Measurements from ENCODE around the gene TNS3.
A peak's percentile ranks its signal among the peaks of the same experiment; 100 is the strongest.

Gene TNS3

DNA sequence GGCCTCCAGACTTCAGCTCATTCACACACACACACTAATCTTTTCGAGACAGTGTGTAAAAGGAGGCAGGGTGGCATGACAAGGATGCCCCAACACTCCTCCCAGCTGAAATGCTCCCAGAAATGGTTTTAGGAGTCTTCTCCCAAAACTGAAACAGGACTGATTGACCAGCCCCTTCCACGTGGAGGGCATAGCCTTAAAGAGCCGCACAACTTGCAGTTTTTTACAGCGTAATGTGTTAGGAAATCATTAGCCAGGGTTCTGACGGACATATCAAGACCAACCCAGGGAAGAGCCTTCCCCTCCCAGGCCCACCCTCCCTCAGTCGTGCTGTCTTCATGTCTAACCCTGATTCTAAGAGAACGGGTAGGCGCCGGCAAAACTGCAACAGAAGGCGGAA is 224.6 kb downstream of the TNS3 start:
- no peak for DNase-seq

- DNase-seq = no peak
Observed at GRCh38 chr7:47356261-47356660, 225.7 kb downstream of the TNS3 start.

GRCh38 chr7:47355684-47356083 is 226.2 kb downstream of the TNS3 start:
- no peak for DNase-seq

DNA sequence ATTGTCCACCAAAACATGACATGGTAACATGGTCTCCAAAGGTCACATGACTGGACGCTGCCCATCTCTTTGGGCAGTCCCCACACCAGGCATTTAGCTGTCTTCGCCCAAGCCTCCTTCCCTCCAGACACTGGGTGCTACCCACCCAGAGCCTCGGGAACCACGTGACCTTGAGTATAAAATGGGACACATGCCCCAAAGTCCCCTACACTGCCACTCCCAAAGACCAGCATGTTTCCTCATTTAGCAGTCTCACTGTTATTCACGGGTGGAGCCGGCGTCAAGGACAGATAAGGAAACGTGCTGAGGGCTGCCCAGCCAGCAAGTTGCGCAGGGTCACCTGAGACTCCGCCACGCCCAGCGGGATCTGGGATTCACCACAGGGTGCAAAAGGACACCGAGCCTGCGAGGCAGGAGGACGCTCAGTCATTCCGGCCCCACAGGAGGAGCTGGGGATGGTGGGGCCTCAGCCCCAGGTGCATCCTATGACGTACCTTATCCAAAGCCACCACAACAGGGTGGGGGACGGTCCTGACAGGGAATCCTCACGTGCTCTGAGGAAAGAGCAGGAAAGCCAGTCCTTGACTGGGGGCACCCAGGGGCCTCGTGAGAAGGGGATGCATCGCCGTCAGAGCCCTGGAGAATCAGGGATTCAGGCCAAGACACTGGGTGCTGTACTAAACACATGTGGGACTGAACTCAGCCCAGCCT is 226.9 kb downstream of the TNS3 start:
- DNase-seq = no peak

DNA sequence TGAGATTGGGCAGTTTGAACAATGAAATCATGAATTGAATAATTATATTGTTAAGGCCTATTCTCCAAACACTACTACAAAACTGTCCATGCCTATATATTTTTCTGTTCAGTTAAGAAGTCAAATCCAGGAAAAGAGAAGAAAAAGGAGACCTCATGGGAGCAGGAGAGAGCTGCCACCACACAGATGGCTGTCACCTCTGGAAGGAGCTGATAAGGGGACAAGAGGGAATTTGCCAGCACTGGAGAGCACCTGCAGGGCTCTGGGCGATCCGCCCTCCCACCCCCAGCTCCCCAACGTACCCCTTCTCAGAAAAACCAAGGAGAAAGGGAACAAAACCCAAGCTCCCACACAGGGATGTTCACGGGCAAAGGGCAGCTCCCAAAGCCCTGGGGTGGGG is 227.8 kb downstream of the TNS3 start:
- no peak for DNase-seq

DNA sequence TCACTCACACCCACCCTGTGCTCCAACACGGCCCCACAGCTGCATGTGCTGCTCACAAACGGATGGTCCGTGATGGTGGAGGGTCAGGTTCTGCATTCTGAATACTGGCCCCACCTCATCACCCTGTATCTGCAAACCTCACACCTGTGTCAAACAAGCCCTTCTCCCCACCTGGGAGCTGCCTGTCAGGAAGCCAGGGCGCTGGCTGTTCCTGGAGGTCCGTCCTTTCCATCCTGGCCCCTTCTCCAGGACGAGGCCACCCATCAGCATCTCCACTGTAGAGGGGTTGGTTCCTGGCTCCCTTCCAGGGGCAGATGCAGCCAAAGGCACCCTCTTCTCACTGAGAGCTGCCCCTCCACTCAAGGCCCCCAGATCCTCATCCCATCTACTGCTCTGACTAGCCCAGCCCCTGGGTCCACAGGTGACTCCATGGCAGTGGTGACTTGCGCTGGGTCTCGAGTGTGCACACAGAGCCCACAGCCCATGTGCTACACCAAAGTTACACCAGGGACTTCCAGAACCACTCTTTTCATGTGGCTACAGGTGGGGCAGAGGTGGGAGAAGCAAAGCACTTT is 229.4 kb downstream of the TNS3 start:
- no peak for DNase-seq

GRCh38 chr7:47351233-47352154 is 230.4 kb downstream of the TNS3 start:
- no peak for DNase-seq

GRCh38 chr7:47350425-47350824 is 231.5 kb downstream of the TNS3 start:
- DNase-seq = no peak

GRCh38 chr7:47349401-47349800 is 232.5 kb downstream of the TNS3 start:
- DNase-seq = no peak

DNA sequence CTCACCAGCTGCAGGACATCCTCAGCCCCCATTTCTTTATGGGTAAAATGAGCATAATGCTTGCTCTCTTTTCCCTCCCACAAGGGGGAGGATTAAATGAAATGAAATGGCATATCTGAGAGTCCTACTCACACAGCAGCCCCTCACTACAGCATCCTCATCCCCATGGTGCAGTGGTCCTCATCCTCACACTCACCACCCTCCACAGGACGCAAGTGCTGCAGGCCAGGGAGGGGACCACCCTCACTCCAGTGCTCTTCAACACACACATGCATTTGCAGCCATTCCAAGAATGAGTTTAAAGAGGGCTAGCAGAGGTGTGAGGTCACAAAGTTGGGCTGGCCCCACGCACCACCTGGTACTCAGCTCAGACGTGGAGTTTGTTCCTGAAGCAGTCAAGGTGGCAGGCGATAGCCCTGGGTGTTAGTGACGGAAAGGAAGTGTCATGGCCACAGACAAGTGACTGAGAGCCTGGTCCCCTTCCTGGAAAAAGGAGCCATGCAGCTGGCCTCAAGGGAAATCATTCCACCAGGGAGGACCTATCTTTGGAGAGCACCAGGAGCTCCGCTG is 234.0 kb downstream of the TNS3 start:
- no peak for DNase-seq

DNA sequence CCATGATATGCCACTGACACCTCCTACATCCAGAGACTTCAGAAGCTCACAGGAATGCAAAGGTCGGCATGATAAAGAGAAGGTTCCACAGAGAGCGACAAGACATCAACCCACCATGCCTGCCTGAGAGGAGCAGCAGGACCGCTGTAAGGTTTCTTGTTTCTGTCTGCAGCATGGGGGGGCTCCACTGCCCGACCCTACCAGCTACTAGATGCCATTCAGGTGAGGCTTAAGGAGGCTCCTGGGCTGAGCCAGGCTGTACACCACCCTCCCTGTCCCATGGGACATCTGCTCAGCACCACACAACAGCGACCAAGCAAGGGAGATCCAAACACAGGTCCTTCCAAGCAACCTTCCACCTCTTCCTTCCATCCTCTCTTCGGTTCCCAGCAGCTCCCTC is 234.6 kb downstream of the TNS3 start:
- DNase-seq = no peak

DNA sequence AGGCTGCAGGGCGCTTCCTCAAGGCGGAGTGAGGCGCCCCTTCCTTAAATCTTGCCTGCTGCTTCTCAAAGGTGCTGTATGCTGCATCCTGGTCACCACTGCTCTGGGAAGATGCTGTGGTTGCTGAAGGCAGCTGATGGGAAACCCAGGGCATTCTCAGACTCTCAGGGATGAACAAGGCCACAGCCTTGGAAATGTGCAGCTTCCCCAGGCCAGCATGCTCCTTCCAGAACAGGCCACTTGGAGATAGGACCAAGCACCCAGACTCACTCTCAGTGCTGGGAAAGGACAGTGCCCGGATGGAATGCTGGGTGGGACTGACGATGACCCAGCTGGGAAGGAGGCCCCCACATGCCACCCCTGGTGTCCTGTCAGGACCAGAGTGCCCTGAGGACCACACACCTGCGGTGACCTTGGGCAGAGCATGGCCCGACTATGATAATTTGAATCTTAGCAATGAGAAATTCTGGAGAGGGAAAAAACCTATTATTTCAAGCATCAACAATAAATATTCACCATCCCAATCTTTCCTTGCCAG is 235.5 kb downstream of the TNS3 start:
- no peak for DNase-seq

DNA sequence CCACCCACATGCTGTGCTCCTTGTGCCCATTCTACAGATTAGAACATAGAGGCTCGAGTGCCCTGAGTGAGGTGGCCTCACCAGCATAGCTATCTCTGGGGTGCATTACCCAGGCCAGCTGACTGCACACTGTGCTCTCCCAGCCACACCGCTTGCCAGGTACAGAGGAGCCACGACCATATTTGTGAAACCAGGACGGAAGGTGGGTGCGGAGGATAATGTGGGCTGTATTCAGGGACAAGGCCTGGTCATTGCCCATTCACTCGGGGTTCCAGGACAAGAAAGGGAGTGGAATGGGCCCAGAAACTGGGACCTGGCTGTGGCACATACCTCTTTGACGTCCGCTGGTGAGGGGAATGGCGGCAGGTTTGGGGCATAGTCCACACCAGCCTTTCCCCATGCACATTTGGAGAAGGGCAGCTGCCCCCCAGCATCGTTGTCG is 236.0 kb downstream of the TNS3 start:
- DNase-seq = no peak

GRCh38 chr7:47344171-47344955 is 237.5 kb downstream of the TNS3 start:
- DNase-seq = no peak

DNA sequence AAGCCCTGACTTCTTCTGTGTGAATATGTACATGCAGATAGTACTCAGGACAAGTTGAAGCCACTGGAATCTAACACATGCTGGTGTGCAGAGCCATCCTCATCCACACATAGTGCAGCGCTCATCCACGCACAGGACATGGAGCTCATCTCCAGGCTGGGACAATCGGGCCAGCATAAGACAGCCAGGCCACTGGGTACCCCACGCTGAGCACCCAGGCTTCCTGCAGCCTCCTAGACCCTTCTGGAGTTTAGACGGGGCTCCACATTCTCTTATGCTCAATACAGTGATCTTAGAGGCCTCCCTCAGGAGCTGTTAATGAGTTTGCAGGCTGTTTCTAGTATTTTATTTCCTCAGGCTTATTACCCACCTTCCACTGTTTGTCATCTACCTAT is 238.9 kb downstream of the TNS3 start:
- no peak for DNase-seq

DNA sequence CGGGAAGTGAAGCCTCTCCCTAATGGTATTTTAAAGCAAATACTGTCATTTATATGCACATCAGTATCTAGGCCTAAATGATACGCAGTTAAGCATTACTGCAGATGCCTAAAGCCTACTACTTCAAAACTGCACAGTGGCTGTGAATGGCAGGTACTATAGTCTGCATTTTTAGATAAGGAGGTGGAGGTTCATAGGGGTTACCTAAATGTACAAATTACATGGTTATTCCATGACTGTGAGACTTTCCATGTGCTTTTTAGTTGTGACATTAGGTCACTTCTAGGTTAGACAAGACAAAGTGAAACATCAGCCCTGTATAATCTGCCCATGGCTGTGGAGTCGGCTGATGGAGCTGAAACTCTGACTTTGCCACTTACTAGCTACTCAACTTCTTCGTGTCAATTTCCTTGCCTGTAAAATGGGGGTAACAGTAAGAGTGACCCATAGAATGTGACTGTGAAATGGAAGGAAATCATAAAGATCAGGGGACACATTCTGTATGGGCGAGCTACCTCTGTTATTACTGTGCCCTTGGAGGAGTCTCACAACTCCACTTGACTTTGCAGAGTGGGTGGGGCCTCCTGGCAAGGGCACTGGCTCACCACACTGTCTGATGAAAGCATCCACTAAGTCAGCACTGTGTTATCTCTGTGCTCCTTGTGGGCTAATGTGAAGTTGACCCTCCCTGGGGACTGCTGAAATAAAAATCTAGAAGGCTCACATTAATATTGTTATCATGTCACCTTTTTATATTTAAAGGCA is 239.4 kb downstream of the TNS3 start:
- no peak for DNase-seq

DNA sequence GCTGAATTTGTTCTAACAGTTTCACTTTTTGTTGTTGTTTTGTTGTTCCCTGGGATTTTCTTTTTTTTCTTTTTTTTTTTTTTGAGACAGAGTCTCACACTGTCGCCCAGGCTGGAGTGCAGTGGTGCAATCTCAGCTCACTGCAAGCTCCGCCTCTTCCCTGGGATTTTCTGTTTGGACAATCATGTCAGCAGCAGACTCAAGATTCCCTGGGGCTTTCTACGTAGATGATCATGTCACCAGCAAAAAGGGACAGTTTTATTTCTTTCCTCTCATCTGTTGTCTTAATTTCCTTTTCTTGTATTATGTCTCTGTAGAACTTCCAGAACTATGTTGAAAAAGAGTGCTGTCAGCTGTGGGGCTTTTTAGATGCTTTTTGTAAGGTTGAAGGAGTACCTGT is 241.4 kb downstream of the TNS3 start:
- peak; percentile 52 for DNase-seq

GRCh38 chr7:47338026-47338425 is 243.9 kb downstream of the TNS3 start:
- DNase-seq = no peak

DNA sequence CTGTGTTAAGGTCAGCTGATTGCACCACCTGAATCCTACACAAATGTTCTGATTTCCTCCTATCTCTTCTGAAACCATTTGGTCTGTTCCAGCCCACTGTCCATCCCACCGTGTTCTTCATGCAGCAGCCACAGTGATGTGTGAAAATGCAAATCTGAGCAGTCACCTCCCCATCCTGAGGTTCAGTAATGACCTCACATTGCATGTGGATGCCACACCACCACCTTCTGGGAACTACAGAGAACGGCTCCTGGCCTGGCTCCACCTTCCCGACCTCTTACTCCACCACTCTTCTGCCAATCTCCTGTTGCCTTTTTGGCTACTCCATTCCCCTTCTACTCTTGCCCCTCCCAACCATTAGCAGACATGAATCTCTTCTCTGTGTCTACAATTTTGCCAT is 244.4 kb downstream of the TNS3 start:
- DNase-seq = peak; percentile 23

DNA sequence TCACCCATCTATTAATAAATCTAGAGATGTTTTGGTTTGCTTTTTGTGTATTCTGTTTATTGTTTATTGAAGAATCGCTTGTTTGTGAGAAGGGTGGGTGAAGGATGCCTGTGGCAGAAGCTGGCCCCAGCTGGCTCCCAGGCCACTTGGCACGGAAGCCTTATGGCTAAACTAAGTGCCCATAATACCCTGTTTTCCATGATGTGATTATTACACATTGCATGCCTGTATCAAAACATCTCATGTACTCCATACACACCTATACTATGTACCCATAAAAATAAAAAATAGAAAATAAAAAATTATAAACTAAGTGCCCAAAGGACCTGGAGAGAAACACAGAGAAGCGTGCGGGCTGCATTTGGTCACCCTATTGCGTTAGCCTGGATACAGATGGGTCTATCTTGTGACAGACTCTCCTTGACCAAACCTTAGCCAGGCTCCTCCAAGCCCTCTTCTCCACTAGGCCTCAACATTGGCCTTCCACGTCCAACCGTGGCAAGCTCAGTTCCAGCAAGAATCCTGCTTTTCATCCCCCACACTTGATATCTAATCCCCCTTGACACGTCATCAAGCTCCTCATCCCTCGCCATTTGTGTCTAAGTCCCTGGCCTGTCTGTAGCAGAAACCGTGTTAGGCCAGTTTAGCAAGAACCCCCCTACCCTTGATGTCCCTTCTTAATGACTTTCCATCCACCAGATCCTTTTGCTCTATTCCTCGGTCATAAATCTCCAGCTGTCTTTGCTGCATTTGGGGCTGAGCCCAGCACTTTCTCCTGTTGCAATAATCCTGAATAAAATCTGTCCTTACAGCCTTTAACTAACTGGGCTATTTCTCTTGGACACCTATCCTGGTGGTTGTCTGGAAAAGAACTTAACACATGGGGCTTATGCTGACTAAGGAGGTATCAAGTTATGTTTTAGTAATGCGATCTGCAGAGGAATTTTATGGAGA is 245.2 kb downstream of the TNS3 start:
- DNase-seq = no peak
